Limb (tissue), 2 donors: ENCODE measurements around the gene APBB1IP.
"Not testable (repeated sequence)": the region's sequence is repeated elsewhere in the genome, so short reads cannot be mapped to it uniquely, and the experiment has no call there.

Experiments
- DNase-seq, 2 donors: peaks; one replicate each; pipeline ENCODE4 v3.0.0-alpha.2; 2016; ENCODE audit errors: extremely low spot score in 2 of 2

The APBB1IP gene

GRCh38 chr10:26440088-26440470 is 1.9 kb downstream of the APBB1IP start:
- DNase-seq = no peak

DNA sequence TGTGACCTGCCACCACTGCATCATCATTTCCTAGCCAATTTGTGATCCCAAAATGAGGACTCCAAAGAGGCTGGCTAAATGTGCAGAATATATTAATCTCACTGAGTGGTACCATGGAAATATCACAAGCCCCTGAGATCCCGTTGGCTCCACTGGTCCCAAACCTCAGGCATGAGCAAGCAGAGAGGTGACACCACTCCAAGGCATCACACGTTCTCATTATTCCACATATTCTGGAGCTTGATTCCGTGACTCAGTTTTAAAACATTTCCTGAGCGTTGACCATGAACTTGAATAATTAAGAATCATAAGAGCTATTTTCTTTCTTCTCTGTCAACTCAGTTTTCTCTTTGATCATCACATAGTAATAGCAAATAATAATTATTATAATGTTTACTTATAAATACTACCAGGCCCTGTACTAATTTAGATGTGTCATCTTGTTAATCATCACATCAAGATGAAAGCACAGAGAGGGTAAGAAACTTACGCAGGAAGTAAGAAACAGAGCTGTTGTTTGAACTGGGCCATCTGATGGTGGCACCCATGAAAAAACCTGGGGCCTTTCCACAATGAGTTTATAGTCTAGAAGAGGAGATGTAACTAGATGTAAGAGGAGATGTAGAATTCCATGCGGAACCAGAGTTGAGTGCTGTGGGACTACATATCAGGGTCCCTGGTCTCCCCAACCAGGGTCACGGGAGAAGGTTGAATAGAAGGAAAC is 3.5 kb downstream of the APBB1IP start:
- DNase-seq = no peak

DNA sequence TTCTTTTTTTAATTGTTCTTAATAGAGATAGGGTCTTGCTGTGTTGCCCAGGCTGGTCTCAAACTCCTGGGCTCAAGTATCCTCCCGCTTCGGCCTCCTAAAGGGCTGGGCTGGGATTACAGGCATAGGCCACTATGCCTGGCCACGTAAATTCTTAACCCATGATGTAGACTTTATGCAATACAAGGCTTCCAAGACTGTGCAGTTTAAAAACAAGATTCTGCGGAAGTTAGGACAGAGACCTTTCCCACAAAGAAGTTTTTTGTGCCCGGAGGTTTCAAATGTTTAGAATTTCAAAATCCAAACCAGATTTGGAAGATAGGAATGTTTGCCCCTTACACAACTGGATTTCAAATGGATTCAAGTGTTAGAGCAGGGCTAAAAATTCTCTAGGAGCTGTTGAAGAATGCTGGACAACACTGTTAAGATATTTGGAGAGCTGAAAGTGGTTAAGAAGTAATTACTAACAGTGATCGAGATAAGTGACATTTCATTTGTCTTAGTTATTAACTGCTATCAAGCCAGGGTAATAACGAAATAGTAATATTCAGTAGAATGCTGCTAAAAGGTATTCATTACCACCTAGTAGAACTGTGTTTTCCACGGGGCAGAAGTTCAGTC is 7.4 kb downstream of the APBB1IP start:
- DNase-seq = no peak

DNA sequence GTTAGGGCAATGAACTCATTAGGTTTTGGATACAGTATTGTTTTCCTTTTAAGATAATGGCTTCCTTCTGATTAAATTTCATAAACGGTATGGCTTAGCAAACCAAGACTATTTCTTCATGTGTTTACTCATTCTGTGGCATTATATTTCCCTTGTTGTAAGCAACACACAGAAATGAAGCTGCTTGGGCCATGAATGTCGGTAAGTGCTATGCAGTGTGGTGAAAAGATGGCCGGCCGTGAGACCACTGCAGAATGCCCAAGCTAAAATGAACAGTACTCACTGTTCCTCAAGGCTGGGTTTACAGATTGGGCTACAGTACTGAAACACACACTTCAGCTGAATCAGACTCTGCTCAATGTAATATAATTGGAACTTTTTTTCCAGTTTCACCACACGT is 8.1 kb downstream of the APBB1IP start:
- DNase-seq = no peak

DNA sequence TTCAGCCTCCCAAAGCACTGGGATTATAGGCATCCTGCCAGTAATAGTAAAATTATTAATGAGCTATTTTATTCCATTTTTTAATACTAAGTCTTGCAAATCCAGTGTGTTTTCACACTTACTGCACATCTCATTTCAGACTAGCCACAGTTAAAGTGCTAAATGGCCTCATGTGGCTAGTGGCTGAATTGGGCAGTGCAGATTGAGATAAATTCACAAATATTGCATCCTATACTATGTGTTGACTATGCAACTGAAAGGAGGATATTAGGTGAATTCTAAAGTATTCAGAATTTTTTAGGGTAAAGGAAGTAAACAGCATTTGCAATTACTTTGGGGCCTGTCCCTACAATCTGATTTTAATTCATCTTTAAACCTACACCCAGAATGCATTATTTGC is 10.2 kb downstream of the APBB1IP start:
- DNase-seq = no peak

DNA sequence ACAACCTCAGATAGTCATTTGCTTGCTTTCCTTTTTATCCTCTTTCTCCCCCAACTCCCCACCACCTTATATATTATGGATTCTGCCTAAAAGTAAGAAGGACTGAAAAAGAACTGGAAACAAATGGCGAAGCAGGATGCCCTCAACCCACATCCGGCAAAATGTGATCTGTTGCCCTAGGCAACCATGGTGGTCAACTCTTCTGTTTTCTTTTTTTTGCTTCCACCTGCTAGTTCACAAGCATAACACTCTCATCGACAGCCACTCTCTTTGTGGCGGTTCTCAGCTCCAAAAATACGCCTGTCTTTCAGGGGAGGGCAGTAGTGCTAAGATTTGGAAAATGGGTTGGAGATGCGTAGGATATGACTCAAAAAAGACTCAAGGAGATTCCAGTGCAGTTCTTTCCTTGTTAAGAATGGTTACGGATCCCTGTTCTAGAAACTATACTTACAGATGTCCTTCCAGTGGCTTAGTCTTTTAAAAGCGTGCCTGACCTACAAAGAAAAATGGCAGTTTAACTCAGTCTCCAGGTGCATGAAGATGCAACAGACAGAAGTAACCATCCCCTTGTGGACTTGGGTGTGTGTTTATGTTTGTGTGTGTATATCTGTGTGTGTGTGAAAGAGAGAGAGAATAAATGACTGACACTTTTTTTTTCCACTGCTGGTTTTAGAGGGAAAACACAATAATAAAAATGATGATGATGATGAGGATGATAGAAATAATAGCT is 10.7 kb downstream of the APBB1IP start:
- no peak for DNase-seq

GRCh38 chr10:26449726-26450125 is 11.6 kb downstream of the APBB1IP start:
- DNase-seq = no peak

- no peak for DNase-seq
Measured at GRCh38 chr10:26451903-26452302, 13.8 kb downstream of the APBB1IP start.

GRCh38 chr10:26453850-26454249 is 15.7 kb downstream of the APBB1IP start:
- DNase-seq = no peak

- no peak for DNase-seq
Measured at GRCh38 chr10:26454891-26455290, 16.8 kb downstream of the APBB1IP start.

DNA sequence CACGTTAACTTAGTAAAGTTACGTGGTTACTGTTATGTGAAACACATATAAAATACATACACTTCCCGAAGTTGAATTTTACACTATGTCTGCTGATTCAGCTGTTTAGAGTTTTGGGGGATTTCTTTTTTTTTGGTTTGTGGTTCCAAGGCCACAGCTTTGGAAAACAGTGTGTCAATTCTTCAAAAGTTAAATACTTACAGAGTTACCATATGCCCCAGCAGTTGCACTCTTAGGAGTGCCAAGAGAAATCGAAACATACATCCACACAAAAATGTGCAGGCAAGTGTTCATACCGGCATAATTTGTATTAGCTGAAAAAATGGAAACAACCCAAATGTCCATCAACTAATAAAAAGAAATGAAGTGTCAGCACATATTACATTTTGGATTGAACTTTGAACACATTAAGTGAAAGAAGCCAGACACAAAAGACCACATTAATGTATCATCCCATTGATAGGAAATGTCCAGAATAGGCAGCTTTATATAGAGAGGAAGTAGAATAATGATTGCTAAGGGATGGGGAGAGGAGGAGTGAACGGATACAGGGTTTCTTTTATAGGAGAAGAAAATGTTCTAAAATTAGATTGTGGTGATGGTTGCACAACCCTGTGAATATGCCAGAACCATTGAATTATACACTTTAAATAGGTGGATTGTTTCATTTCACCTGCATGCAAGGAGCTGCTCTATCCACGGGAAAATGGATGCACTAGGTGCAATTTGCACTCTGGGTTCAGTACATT is 17.6 kb downstream of the APBB1IP start:
- DNase-seq = no peak

GRCh38 chr10:26457088-26457487 is 18.9 kb downstream of the APBB1IP start:
- DNase-seq = no peak

- no peak for DNase-seq
Measured at GRCh38 chr10:26460736-26461135, 22.6 kb downstream of the APBB1IP start.

GRCh38 chr10:26463986-26464385 is 25.8 kb downstream of the APBB1IP start:
- no peak for DNase-seq

- no peak for DNase-seq
Measured at GRCh38 chr10:26464632-26465280, 26.6 kb downstream of the APBB1IP start.

DNA sequence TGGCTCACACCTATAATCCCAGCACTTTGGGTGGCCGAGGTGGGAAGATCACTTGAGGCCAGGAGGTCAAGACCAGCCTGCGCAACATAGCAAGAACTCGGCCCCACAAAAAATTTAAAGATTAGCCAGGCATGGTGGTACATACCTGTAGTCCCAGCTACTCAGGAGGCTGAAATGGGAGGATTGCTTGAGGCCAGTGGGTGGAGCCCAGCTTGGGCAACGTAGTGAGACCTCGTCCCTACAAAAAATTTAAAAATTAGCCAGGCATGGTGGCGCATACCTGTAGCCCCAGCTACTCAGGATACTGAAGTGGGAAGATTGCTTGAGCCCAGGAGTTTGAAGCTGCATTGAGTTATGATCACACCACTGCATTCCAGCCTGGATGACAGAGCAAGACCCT is 28.4 kb downstream of the APBB1IP start:
- DNase-seq = not testable (repeated sequence)

- no peak for DNase-seq
Measured at GRCh38 chr10:26467639-26468038, 29.5 kb downstream of the APBB1IP start.

DNA sequence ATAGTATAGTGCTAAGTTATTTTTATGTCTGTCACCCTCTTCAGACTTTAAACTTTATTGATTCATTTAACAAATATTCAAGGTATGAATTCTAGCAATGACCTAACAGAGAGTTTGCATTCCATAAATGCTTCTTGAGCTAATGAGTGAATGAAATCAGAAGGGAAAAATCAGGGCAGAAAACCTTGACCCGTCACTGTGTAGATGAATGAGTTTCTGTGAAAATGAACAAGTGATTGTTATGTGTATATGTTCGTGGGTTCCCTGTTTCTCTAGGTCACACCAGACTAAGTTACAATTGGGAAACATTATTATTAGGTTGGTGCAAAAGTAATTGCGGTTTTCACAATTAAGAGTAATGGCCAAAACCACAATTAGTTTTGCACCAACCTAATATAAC is 30.1 kb downstream of the APBB1IP start:
- DNase-seq = no peak

DNA sequence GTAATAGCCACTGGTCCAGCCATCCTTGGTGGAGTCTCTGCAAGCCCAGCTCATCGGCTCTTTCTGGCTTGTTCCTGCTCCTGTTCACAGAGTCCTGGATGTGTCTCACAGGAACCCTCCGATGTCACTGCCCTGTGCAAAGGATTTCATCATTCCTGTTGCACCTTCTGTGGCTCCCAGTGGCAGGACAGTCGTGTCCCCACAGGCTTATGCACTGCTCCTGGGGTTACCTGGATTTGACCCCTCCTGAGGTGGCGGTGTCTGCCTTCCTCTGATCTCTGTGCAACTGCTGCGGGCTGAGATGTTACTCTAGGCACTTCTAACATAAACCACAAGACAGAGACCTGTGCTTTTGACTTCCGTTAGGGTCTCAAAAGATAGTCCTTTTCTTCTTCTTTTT is 30.6 kb downstream of the APBB1IP start:
- no peak for DNase-seq

- DNase-seq = no peak
Measured at GRCh38 chr10:26472492-26472778, 34.3 kb downstream of the APBB1IP start.

GRCh38 chr10:26474026-26474425 is 35.9 kb downstream of the APBB1IP start:
- no peak for DNase-seq

DNA sequence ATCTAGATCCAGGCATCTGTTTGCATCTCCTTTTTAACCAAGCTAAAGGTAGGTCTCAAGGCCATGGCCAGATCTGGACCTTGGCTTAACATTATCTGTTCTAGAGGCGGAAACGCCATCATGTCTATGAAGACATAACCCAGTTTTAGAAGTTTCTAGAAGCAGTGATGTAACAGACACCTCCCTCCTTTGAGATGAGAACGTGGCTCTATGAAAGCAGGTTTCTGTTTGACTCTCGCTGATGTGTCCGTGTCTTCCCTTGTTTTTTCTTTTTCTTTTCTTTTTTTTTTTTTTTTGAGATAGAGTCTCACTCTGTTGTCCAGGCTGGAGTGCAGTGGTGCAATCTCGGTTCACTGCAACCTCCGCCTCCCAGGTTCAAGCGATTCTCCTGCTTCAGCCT is 36.7 kb downstream of the APBB1IP start:
- DNase-seq = not testable (repeated sequence)
